ENCODE measurements around the gene MAGEA4.

DNA sequence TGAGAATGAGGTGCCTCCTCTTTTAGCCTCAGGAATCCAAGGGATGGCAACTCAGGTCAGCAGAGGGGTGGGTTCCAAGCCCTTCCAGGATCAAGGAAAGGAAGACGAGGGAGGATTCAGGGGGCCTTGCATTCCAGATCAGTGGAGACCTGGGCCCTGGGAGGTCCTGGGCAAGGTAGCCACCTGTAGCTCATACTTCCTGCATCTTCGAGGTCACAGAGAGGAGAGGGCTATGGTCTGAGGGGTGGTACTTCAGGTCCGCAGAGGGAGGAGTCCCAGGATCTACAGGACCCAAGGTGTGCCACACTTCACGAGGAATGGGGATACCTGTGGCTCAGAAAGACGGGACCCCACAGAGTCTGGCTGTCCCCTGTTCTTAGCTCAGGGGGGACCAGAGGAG is 9.2 kb downstream of the MAGEA4 start:
- TF ChIP-seq, protein P1, sequence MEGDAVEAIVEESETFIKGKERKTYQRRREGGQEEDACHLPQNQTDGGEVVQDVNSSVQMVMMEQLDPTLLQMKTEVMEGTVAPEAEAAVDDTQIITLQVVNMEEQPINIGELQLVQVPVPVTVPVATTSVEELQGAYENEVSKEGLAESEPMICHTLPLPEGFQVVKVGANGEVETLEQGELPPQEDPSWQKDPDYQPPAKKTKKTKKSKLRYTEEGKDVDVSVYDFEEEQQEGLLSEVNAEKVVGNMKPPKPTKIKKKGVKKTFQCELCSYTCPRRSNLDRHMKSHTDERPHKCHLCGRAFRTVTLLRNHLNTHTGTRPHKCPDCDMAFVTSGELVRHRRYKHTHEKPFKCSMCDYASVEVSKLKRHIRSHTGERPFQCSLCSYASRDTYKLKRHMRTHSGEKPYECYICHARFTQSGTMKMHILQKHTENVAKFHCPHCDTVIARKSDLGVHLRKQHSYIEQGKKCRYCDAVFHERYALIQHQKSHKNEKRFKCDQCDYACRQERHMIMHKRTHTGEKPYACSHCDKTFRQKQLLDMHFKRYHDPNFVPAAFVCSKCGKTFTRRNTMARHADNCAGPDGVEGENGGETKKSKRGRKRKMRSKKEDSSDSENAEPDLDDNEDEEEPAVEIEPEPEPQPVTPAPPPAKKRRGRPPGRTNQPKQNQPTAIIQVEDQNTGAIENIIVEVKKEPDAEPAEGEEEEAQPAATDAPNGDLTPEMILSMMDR (IDR thresholded peaks at IDR 0.05; ENCODE audit: low read depth, low read length) = no peak
- no peak for TF ChIP-seq EZH2phosphoT487 (IDR thresholded peaks at IDR 0.05; ENCODE audit: low read depth)
